Putamen (tissue), 1 donor: ENCODE measurements around the gene ARID1B.

Source experiments
- DNase-seq: peaks from one replicate; pipeline ENCODE4 v3.0.0-alpha.2; 2016; ENCODE audit warnings: low spot score

The ARID1B gene

DNA sequence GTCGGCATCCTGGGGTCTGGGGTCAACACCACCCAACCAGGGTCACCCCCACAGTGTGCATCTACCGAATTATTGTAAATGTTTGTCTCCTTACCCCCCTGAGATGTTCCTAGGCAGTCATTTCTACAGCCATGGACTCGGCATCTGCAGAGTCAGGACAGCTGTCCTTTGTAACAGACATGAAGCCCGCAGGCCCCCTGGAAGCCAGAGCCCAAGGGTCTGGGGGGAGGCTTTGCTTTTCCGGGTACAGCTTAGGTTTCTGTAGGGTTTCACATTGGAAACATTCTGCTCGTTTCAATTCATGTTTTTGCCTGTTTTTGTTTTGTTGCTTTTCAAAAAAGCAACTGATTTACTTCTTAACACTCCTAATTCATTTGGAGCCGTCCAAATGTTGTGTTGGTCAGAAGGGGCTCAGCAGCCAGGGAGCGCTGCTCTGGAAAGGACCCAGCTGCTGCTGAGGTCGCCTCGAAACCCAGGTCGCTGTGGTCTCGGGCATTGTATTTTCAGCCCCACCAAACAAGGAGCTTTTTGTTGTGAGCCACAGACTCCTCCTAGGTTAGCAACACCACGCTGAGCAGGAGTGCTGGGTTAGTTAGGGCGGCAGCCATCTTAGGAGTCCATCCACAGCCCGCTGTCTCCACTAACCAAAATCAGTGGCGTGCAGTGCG is 385.7 kb downstream of the ARID1B start:
- DNase-seq: no peak

- no peak for DNase-seq
Measured at GRCh38 chr6:157163434-157164159, 386.4 kb downstream of the ARID1B start.

DNA sequence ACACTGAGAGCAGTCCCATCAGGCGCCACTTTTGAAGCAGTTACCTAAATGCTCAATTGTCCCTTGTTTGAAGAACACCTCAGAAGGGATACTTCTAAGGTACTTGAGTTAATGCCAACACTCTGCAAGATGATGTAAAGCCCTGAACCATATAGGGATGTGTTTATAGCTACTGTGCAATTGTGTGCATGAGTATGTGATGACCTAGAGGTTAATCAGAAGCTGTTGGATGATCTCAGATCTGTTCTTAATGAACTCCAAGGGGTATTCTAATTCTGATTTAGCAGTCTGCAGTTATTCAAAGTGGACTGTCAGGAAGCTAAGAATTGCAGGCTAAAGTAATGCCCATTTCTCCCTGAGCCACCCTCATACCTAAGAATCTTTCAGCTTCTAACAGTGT is 387.8 kb downstream of the ARID1B start:
- no peak for DNase-seq

DNA sequence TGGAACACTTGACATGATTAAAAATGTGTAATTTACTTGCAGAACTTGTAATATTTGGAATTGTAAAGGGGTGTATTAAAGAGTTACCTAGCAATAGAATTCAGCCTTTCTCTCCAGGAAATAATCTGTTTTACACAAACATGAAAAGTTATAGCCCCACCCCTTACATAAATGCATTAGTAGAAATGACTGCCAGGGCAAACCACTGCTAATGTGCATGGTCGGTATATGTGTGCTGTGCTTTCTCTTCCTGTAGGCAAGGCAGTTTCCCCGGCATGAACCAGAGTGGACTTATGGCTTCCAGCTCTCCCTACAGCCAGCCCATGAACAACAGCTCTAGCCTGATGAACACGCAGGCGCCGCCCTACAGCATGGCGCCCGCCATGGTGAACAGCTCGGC is 389.6 kb downstream of the ARID1B start:
- DNase-seq: no peak

GRCh38 chr6:157167837-157168236 is 390.7 kb downstream of the ARID1B start:
- no peak for DNase-seq

DNA sequence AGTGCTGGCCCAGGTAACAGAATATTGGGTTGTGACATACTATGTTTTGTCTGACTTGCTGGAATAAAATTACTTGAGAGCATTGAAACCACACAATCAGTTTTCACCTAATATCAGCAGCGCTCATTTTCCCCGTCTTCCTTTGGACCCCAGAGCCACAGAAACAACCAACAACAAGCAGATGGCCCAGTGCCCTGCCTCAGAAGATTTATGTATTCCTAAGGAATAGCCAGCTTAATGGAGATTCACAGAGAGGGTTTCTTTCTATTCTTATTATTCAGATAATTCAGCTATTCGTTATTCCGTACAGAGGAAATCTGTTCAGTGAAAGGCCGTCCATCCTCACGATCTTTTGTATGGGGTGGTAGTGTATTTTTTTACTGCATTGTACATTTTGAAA is 391.3 kb downstream of the ARID1B start:
- no peak for DNase-seq

DNA sequence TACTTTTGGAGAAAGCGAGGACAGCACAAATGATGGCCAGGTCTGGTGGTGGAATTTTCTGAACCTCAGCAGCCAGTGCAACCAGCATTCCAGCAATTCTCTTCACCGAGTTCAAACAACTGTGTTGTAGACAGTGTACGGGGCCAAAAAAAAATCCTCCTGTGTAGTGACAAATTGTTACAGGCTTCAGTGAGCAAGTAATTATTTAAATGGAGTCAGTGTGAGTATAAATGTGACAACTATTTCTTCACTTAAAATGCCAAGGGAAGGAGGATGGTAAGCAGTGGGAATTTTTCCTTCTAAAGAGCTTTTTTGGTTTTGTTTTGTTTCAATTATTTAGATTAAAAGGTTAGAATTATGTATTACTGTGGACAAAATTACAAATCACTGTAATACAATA is 392.0 kb downstream of the ARID1B start:
- no peak for DNase-seq

GRCh38 chr6:157169656-157170055 is 392.5 kb downstream of the ARID1B start:
- no peak for DNase-seq

DNA sequence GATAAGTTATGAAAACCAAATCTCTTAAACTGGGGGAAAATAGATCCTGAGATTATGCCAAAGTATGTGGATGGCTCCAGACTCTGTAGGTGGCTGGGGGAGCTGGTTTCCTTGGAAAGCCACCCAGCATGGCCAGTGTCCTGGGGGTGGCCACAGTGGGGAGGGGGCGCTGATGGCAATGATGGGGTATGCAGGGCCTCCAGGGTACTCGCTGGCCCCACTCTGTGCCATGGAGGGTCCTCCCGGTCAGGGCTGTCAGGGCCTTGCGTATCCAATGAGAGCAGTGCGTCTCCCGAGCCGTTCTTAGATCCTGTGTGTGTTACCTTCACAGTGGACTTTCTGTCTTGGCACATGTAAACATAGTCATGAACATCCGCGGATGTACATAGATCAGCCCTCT is 393.4 kb downstream of the ARID1B start:
- DNase-seq: no peak

DNA sequence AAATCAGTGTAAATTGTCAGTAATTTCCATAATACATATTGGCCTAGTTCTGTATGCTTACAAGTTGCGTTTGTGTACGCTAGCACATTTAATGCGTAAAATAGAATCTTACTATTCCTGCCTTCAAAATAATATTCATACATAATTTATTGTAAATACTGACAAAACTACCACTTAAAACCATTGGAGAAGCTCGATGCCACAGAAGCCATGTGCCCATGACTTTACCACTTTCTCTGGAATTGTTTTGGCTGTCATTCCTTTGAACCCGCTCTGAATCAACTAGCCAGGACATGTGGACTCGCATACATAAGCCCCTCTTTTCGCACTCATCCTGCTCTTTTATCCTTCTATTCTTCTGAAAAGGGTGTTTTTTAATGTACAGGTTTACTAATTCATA is 394.6 kb downstream of the ARID1B start:
- DNase-seq: no peak

DNA sequence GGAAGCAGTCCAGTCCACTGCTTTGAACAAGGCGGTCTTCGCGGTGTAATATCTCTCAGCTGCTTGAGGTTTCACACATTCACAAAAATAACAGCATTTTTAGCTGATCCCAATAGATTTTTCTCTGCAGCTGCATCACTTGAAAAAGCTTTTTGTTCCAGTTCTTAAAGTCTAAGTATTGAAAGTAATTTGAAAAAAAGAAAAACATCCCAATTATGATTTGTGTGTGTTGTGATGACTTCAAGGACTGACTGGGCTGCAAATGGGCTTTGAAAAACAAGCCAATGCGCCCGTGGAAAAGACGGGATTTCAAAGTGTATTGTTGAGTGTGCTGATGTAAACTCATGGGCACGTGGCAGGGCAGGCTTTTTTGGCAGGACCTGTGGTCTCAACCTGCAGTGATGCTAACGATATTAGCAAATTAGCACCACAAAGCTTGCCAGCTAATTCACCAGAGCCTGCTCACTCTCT is 395.1 kb downstream of the ARID1B start:
- peak; percentile 26 for DNase-seq

GRCh38 chr6:157172830-157173536 is 395.8 kb downstream of the ARID1B start:
- no peak for DNase-seq

DNA sequence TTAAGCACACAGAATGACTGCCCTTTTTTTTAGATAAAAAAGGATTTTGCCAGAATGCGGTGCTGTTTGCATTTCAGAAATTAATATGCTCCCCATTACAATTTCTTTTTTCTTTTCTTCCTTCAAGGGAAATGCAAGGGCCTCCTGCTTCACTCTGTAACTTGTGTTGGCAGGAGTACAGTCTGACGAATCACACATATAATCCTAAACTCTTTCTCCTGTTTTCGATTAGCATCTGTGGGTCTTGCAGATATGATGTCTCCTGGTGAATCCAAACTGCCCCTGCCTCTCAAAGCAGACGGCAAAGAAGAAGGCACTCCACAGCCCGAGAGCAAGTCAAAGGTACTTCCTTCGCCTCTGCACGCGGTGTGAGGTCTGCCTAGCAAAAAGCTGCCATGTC is 396.6 kb downstream of the ARID1B start:
- DNase-seq: no peak

DNA sequence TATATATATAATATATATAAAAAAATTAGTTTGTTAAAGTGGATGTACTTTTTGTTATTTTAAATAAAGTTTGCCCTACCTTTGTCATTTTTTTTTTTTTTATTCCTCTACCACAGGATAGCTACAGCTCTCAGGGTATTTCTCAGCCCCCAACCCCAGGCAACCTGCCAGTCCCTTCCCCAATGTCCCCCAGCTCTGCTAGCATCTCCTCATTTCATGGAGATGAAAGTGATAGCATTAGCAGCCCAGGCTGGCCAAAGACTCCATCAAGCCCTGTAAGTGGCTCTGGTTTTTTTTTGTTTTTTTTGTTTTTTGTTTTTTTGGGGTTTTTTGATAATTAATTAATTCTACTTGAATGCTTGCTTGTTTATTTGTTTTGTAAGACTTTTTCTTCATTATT is 397.6 kb downstream of the ARID1B start:
- no peak for DNase-seq

GRCh38 chr6:157177731-157178336 is 400.7 kb downstream of the ARID1B start:
- no peak for DNase-seq

DNA sequence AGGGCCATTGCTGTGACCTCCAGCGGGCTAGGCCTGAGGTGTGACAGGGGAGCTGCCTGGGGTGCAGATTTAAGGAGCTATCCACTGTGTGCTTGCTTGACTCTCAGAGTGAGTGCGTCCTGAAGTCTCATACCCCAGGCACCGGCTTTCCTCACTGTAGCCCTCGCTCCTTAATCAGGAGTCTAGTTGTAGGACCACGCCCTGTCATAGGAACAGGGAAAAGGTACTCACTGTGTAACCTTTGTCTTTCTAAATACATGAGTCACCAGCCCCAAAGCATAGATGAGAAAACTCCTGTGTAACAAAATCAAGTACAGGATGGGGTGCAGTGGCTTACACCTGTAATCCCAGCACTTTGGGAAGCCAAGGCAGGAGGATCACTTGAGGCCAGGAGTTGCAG is 404.5 kb downstream of the ARID1B start:
- no peak for DNase-seq

GRCh38 chr6:157182503-157183264 is 405.5 kb downstream of the ARID1B start:
- DNase-seq: no peak

DNA sequence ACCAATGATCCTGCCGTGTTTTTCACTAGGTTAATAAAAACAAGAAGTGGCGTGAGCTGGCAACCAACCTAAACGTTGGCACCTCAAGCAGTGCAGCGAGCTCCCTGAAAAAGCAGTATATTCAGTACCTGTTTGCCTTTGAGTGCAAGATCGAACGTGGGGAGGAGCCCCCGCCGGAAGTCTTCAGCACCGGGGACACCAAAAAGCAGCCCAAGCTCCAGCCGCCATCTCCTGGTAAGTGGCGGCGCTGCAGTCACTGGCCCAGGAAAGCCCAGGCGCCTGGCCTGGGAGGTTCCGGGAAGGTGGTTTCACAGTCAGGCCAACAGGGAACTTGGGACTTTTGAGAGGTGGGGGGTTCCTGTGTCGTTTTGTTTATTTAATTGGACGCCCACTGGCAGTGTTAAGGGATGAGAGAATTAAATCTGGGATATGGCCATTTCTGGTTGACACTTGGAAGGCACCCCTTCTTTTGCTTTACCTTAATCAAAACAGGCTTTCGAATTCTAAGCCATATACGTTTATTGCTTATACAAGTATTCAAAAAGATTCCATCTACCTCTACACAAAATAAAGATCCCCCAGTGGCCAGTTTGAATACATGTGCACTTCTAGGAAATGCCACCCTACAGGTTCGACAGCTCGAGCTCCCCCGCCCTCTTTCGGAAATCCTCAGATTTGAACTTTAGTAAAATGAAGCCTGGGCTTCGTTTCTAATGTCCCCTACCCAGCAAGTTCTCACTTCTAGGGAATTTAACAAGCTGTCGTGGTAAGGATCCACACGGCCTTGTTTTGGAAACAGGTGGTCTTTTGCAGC is 407.2 kb downstream of the ARID1B start:
- DNase-seq: peak; percentile 69

- no peak for DNase-seq
Measured at GRCh38 chr6:157185171-157185570, 408.0 kb downstream of the ARID1B start.

- DNase-seq: no peak
Measured at GRCh38 chr6:157185986-157186385, 408.8 kb downstream of the ARID1B start.

DNA sequence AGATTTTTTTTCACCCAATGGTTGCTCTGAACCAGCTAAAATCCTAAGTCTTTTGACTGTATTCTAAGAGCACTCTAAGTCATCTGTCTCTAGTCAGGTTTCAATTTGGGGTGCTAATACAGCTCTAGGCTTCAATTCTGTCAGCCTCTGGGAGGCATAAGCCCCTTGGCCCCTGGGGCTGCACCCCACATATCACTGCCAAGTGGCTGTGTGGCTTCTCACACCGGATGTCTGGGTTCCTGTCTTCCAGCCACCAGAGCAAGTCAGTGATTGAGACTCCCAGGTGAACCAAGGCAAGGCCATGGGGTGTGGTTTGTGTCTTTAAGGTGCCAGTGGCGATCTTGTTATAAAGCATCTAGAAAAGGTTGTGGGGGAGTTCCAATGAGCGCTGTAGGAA is 409.6 kb downstream of the ARID1B start:
- no peak for DNase-seq
